GM18861 (cell line): ENCODE data around the gene RFPL4A.

Experiments used
- ATAC-seq: cut with Tn5 transposase; IDR thresholded peaks from one replicate; pipeline ENCODE4 v1.9.1; 2021; ENCODE audit not compliant: unreplicated experiment

The RFPL4A gene

GRCh38 chr19:55801416-55801815 lies 42.5 kb downstream of the RFPL4A start:
- ATAC-seq, result no peak

- ATAC-seq, result no peak
These were observed 43.4 kb downstream of the RFPL4A start for GRCh38 chr19:55802281-55802680.

DNA sequence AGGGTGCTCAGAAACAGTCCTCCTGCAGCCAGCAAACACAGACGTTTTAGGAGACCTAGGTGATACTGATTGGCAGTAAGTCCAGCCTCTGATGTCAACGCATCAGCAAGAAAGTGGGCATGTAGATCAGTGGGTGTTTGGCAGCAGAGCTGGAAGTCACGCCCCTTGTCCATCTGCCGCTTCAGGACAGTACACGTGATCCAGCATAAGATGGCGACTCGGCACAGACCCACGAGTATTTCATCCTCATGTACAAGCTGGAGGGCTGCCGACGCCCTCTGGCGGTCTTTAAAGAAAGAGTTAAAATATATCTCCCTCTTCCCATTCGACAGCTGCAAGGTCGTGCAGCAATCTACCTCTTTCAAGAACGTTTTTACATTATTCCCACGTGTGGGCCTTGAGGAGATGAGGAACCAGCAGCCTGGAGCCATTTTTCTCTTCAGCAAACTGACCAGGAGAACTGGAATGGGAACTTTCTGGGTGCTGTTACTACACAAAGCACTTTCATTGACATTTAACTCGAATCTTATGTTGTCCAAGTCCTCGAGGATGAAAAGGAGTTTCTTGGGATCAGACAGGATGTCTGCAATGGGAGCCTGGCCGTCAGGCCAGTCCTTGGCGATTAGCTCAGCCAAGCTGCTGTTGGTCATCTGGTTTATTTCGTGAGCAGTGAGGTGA lies 50.6 kb downstream of the RFPL4A start:
- ATAC-seq, result peak; percentile 45

GRCh38 chr19:55811340-55811739 lies 52.4 kb downstream of the RFPL4A start:
- ATAC-seq, result no peak

GRCh38 chr19:55812449-55812848 lies 53.6 kb downstream of the RFPL4A start:
- no peak for ATAC-seq
